Naive thymus-derived CD4-positive, alpha-beta T cell (primary cell): ENCODE data around the gene PDK2. TPM values are rescaled to one million over a fixed set of nuclear protein-coding genes. Genes with fewer than 3 reads are reported as not detected.
A peak's percentile ranks its signal among the peaks of the same experiment; 100 is the strongest.

Experiments
- ATAC-seq: fragments of 150-1000 bp; cut with Tn5 transposase; 2 replicates; pipeline ENCODE4 v1.10.0; 2021; ENCODE audit warnings: mild to moderate bottlenecking, moderate library complexity
- CTCF ChIA-PET: fragments of 350-600 bp; sonication (Branson Sonifier 250); formaldehyde crosslinking; loops from one replicate; lab custom pipeline; 2021; ENCODE audit warnings: antibody characterized with exemption; lab: Charles Lee
- POLR2A ChIA-PET: fragments of 350-600 bp; sonication (Branson Sonifier 250); formaldehyde crosslinking; loops from one replicate; lab custom pipeline; 2021; ENCODE audit warnings: antibody characterized with exemption, inconsistent platforms; lab: Charles Lee
- DNase-seq, 9 donors: peaks; one replicate each; pipeline versions ENCODE4 v3.0.0 to v3.0.0-alpha.2; 2020 to 2022; ENCODE audit warnings: mixed read lengths in 1 of 9
- H3K27ac ChIP-seq: one replicate; pipeline ENCODE4 v1.7.0; 2013; ENCODE audit warnings: mild to moderate bottlenecking, low read depth, low read length, moderate library complexity
- H3K27me3 ChIP-seq, 2 donors: one replicate each; pipeline ENCODE4 v1.7.0; 2013; ENCODE audit warnings: low read length in 2 of 2, mild to moderate bottlenecking in 2 of 2, moderate library complexity in 2 of 2; ENCODE audit not compliant: control insufficient read depth in 2 of 2, insufficient read depth in 2 of 2
- H3K36me3 ChIP-seq, 3 experiments: 1 replicate in 2 of 3; 2 replicates in 1 of 3; pipeline ENCODE4 v1.7.0; 2013; ENCODE audit warnings: low read length in 3 of 3, mild to moderate bottlenecking in 3 of 3, moderate library complexity in 1 of 3; ENCODE audit not compliant: insufficient read depth in 3 of 3, control insufficient read depth in 2 of 3
- H3K4me1 ChIP-seq, 2 donors: one replicate each; pipeline ENCODE4 v1.7.0; 2013; ENCODE audit warnings: low read length in 2 of 2, mild to moderate bottlenecking in 2 of 2, moderate library complexity in 1 of 2; ENCODE audit not compliant: control insufficient read depth in 2 of 2, insufficient read depth in 2 of 2
- H3K4me3 ChIP-seq: 2 replicates; pipeline ENCODE4 v1.7.0; 2013; ENCODE audit warnings: mild to moderate bottlenecking, low read length
- H3K9me3 ChIP-seq, 3 experiments: 1 replicate in 2 of 3; 2 replicates in 1 of 3; pipeline ENCODE4 v1.7.0; 2013; ENCODE audit warnings: low read length in 3 of 3; ENCODE audit not compliant: control insufficient read depth in 2 of 3
- H3K27ac Mint-ChIP-seq, 9 donors: one replicate each; pipeline ENCODE4 v1.8.0; 2020 to 2022; ENCODE audit warnings: mixed read lengths in 9 of 9, mild to moderate bottlenecking in 8 of 9, moderate library complexity in 5 of 9, inconsistent platforms in 2 of 9
- H3K27me3 Mint-ChIP-seq, 5 donors: one replicate each; pipeline ENCODE4 v1.8.0; 2021 to 2022; ENCODE audit warnings: mixed read lengths in 5 of 5, mild to moderate bottlenecking in 1 of 5
- H3K36me3 Mint-ChIP-seq, 5 donors: one replicate each; pipeline ENCODE4 v1.8.0; 2020 to 2022; ENCODE audit warnings: mixed read lengths in 5 of 5, mild to moderate bottlenecking in 3 of 5, inconsistent platforms in 1 of 5
- H3K4me1 Mint-ChIP-seq, 7 donors: one replicate each; pipeline ENCODE4 v1.8.0; 2020 to 2022; ENCODE audit warnings: mixed read lengths in 7 of 7, mild to moderate bottlenecking in 3 of 7, inconsistent platforms in 1 of 7
- H3K4me3 Mint-ChIP-seq, 10 donors: one replicate each; pipeline ENCODE4 v1.8.0; 2020 to 2022; ENCODE audit warnings: mild to moderate bottlenecking in 10 of 10, mixed read lengths in 10 of 10, moderate library complexity in 6 of 10, inconsistent platforms in 2 of 10
- H3K9me3 Mint-ChIP-seq, 11 donors: one replicate each; pipeline ENCODE4 v1.8.0; 2020 to 2022; ENCODE audit warnings: mixed read lengths in 11 of 11, mild to moderate bottlenecking in 4 of 11, inconsistent platforms in 1 of 11, moderate library complexity in 1 of 11
- intact Hi-C, 2 donors: fragments of 100-400 bp; cut with micrococcal nuclease; formaldehyde crosslinking; loops; one replicate each; pipeline ENCODE4 v1.15.1; 2023
- polyA plus RNA-seq, 2 donors: library from polyadenylated mRNA; unstranded; fragments of 300-500 nt; fragmentation: Illumina TruSeq; gene quantifications; one replicate each; pipeline ENCODE4 v1.2.3, GENCODE V29; 2021
- total RNA-seq, 6 experiments: library from RNA in 5 of 6; stranded (reverse) in 5 of 6; gene quantifications; 1 replicate in 5 of 6; 2 replicates in 1 of 6; pipeline ENCODE4 v1.2.3 and lab custom pipeline; 2021 to 2026

The PDK2 gene
- total and polyA plus RNA-seq, 7 experiments from 2014 or later, result 16.7 to 50.4 (median 37.2) TPM

- ATAC-seq (no peak), DNase-seq (no peak)
- Histone ChIP-seq H3K9me3 (no peaks in the 10 kb centered on the region), H3K27ac (no peak overlapping the region), H3K27me3 (no peaks in the 10 kb centered on the region), H3K4me3 (no peak overlapping the region), H3K4me1 (peaks cover 7 to 9% of the 10 kb centered on the region in 2 donors), H3K36me3 (peaks cover 0 to 4% (median 0%) of the 10 kb centered on the region in 3 experiments)
- peak overlapping the region in 1 of 9 donors; percentile 79 for H3K27ac Mint-ChIP-seq
- H3K4me1 Mint-ChIP-seq, result peaks cover 10 to 24% (median 13%) of the 10 kb centered on the region in 7 donors
- H3K4me3 Mint-ChIP-seq, result no peak overlapping the region
- ChIA-PET POLR2A (interaction anchor here (0.7 to 1.0 kb wide), 3 partner anchors 60 to 73 kb away, joined by 3 read pairs; no protein-coding TSS in a partner anchor), CTCF (interaction anchor here (0.7 to 5.0 kb wide), 3 partner anchors 64 to 205 kb away, joined by 3 to 57 read pairs (median 25); no protein-coding TSS in a partner anchor)
- peaks cover 0 to 2% (median 0%) of the 10 kb centered on the region in 11 donors for H3K9me3 Mint-ChIP-seq
- no peaks in the 10 kb centered on the region for H3K27me3 Mint-ChIP-seq
- no peaks in the 10 kb centered on the region for H3K36me3 Mint-ChIP-seq
- intact Hi-C loops, result loop anchor here in 1 of 2 donors (5.0 to 10.0 kb wide), 3 partner anchors 139 to 516 kb away; partner anchors contain the start of gene NXPH3
These were observed 3.9 kb upstream of the PDK2 start for GRCh38 chr17:50090971-50091917.

GRCh38 chr17:50091918-50092285, 3.2 kb upstream of the PDK2 start:
- no peaks in the 10 kb centered on the region for H3K9me3 ChIP-seq
- Mint-ChIP-seq H3K9me3 (peaks cover 0 to 2% (median 0%) of the 10 kb centered on the region in 11 donors), H3K27ac (no peak overlapping the region), H3K36me3 (no peaks in the 10 kb centered on the region), H3K4me1 (peaks cover 13 to 29% (median 19%) of the 10 kb centered on the region in 7 donors), H3K27me3 (no peaks in the 10 kb centered on the region), H3K4me3 (no peak overlapping the region)
- CTCF ChIA-PET, result interaction anchor here (0.7 to 5.0 kb wide), 4 partner anchors 64 to 766 kb away, joined by 3 to 57 read pairs (median 14); no protein-coding TSS in a partner anchor
- no peak for DNase-seq
- peaks cover 0 to 4% (median 0%) of the 10 kb centered on the region in 3 experiments for H3K36me3 ChIP-seq
- H3K4me1 ChIP-seq, result peaks cover 12 to 13% of the 10 kb centered on the region in 2 donors
- no peaks in the 10 kb centered on the region for H3K27me3 ChIP-seq
- POLR2A ChIA-PET, result interaction anchor here (0.7 to 1.0 kb wide), 6 partner anchors 9 to 353 kb away, joined by 3 to 4 read pairs (median 3); no protein-coding TSS in a partner anchor
- ATAC-seq, result no peak
- intact Hi-C loops, result loop anchor here in 1 of 2 donors (5.0 to 10.0 kb wide), 3 partner anchors 140 to 517 kb away; partner anchors contain the start of gene NXPH3
- no peak overlapping the region for H3K4me3 ChIP-seq
- no peak overlapping the region for H3K27ac ChIP-seq

GRCh38 chr17:50093246-50093645, 1.9 kb upstream of the PDK2 start:
- no peaks in the 10 kb centered on the region for H3K9me3 ChIP-seq
- peaks cover 0 to 6% (median 0%) of the 10 kb centered on the region in 5 donors for H3K36me3 Mint-ChIP-seq
- H3K9me3 Mint-ChIP-seq, result peaks cover 0 to 2% (median 0%) of the 10 kb centered on the region in 11 donors
- ChIA-PET CTCF (interaction anchor here (0.6 to 5.0 kb wide), 7 partner anchors 20 to 439 kb away, joined by 3 to 57 read pairs (median 9); partner anchors contain the start of gene EPN3), POLR2A (interaction anchor here (0.6 kb wide), 1 partner anchor 92 kb away, joined by 3 read pairs; no protein-coding TSS in a partner anchor)
- DNase-seq, result no peak
- H3K27me3 Mint-ChIP-seq, result no peaks in the 10 kb centered on the region
- H3K27ac ChIP-seq, result no peak overlapping the region
- H3K36me3 ChIP-seq, result peaks cover 0 to 13% (median 0%) of the 10 kb centered on the region in 3 experiments
- no peak overlapping the region for H3K4me3 ChIP-seq
- H3K27me3 ChIP-seq, result no peaks in the 10 kb centered on the region
- H3K4me1 ChIP-seq, result peaks cover 12 to 14% of the 10 kb centered on the region in 2 donors
- no peak for ATAC-seq
- peak overlapping the region in 3 of 9 donors; percentile 8 to 97 (median 23) for H3K27ac Mint-ChIP-seq
- H3K4me3 Mint-ChIP-seq, result peak overlapping the region in 5 of 10 donors; percentile 11 to 66 (median 29)
- intact Hi-C loops, result loop anchor here in 1 of 2 donors (5.0 to 10.0 kb wide), 3 partner anchors 141 to 518 kb away; partner anchors contain the start of gene NXPH3
- peaks cover 13 to 31% (median 25%) of the 10 kb centered on the region in 7 donors for H3K4me1 Mint-ChIP-seq

GRCh38 chr17:50093807-50094206, 1.3 kb upstream of the PDK2 start:
- Histone ChIP-seq H3K4me1 (peaks cover 12 to 14% of the 10 kb centered on the region in 2 donors), H3K4me3 (no peak overlapping the region), H3K9me3 (no peaks in the 10 kb centered on the region), H3K27ac (peak overlapping the region; percentile 84), H3K27me3 (no peaks in the 10 kb centered on the region), H3K36me3 (peaks cover 0 to 19% (median 0%) of the 10 kb centered on the region in 3 experiments)
- Mint-ChIP-seq H3K4me3 (peak overlapping the region; percentile 91 to 100 (median 96)), H3K36me3 (peaks cover 0 to 12% (median 4%) of the 10 kb centered on the region in 5 donors), H3K27ac (peak overlapping the region in 7 of 9 donors; percentile 19 to 98 (median 95)), H3K27me3 (no peaks in the 10 kb centered on the region), H3K4me1 (peaks cover 18 to 36% (median 30%) of the 10 kb centered on the region in 7 donors), H3K9me3 (peaks cover 0 to 2% (median 0%) of the 10 kb centered on the region in 11 donors)
- intact Hi-C loops, result loop anchor here (1.0 to 10.0 kb wide), 11 partner anchors 39 to 519 kb away; partner anchors contain the start of genes NXPH3 (in 1 of the 2) and SPOP (in 1 of the 2)
- CTCF ChIA-PET, result interaction anchor here (0.6 to 5.0 kb wide), 24 partner anchors 8 to 439 kb away, joined by 3 to 57 read pairs (median 4); partner anchors contain the start of genes EPN3, ITGA3 and LRRC59
- DNase-seq (no peak), ATAC-seq (no peak)
- POLR2A ChIA-PET, result interaction anchor here (0.8 to 1.3 kb wide), 10 partner anchors 9 to 306 kb away, joined by 3 to 11 read pairs (median 4); partner anchors contain the start of genes ITGA3, KAT7 and PPP1R9B

- H3K27me3 ChIP-seq, result no peaks in the 10 kb centered on the region
- DNase-seq (peak; percentile 71 to 90 (median 85)), ATAC-seq (peak; percentile 60)
- intact Hi-C loops, result loop anchor here (1.0 to 10.0 kb wide), 11 partner anchors 39 to 519 kb away; partner anchors contain the start of genes NXPH3 (in 1 of the 2) and SPOP (in 1 of the 2)
- ChIA-PET POLR2A (interaction anchor here (0.8 to 1.3 kb wide), 11 partner anchors 10 to 307 kb away, joined by 3 to 11 read pairs (median 3); partner anchors contain the start of genes ITGA3, KAT7 and PPP1R9B), CTCF (interaction anchor here (0.7 to 5.0 kb wide), 27 partner anchors 8 to 303 kb away, joined by 3 to 57 read pairs (median 4); partner anchors contain the start of genes ITGA3 and LRRC59)
- H3K4me3 ChIP-seq, result peak overlapping the region; percentile 92
- H3K9me3 ChIP-seq, result no peaks in the 10 kb centered on the region
- peaks cover 12 to 14% of the 10 kb centered on the region in 2 donors for H3K4me1 ChIP-seq
- peak overlapping the region; percentile 87 to 98 (median 95) for H3K27ac Mint-ChIP-seq
- H3K9me3 Mint-ChIP-seq, result peaks cover 0 to 2% (median 0%) of the 10 kb centered on the region in 11 donors
- peak overlapping the region; percentile 84 for H3K27ac ChIP-seq
- H3K4me3 Mint-ChIP-seq, result peak overlapping the region; percentile 91 to 100 (median 96)
- no peaks in the 10 kb centered on the region for H3K27me3 Mint-ChIP-seq
- peaks cover 22 to 37% (median 30%) of the 10 kb centered on the region in 7 donors for H3K4me1 Mint-ChIP-seq
- peaks cover 0 to 13% (median 4%) of the 10 kb centered on the region in 5 donors for H3K36me3 Mint-ChIP-seq
- H3K36me3 ChIP-seq, result peaks cover 0 to 23% (median 0%) of the 10 kb centered on the region in 3 experiments
These were observed 853 bp upstream of the PDK2 start for GRCh38 chr17:50094243-50094752.
